Fibroblast of skin of left biceps (primary cell): ENCODE measurements around the gene FBXW8.

Experiments
- DNase-seq, 2 experiments: peaks; one replicate each; pipeline ENCODE4 v3.0.0-alpha.2; 2013; ENCODE audit warnings: low read depth in 2 of 2

The FBXW8 gene

DNA sequence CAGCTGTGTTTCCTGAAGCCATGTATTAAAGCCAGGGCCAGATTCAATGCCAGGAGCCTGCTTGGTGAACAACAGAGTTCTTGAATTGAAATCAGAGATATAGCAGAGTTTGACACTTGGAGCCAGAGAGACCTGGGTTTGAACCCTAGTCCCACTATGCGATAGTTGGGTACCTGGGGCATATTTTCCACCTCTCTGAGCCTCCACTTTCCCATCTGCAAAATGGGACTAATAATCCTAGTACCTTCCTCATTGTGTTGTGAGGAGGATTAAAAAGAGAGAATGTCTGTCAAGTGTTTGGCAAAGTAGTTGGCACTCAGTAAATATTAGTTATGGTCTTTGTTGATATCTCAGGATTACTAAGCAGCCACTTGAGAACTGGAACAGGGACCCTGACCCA is 23.5 kb upstream of the FBXW8 start:
- no peak for DNase-seq

DNA sequence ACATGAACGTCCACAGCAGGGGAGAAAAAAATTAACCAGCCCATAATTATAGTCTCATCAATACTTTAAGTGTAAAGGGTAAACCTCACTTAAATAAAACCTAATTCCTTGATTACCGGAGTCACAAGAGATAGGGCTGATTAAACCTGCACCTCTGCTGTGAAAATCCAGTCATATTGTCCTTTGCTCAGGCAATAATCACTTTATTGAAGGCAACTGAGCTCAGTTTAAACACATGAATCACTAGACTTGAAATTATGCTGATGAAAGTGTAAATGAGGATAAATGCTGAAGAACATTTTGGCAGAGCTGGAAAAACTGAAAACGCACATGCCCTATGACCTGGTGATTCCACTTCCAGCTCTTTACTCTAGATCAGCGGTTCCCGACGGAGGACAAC is 22.9 kb upstream of the FBXW8 start:
- no peak for DNase-seq

DNA sequence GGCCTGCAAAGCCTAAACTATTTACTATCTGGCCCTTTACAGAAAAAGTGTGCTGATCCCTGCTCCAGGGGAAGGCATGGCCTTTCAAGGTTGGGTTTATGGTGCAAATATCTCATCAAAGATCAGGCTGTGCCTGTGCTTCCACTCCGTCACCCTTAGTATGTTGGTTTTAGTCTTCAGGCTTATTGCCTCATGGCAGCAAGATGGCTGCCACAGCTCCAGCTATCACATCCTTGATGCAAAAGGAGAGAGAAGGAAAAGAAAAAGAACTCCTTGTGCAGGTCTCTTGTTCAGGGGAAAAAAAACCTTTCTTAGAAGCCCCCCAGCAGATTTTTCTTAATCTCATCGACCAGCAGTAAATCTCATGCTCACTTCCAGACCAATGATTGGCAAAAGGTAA is 20.4 kb upstream of the FBXW8 start:
- DNase-seq, result no peak

DNA sequence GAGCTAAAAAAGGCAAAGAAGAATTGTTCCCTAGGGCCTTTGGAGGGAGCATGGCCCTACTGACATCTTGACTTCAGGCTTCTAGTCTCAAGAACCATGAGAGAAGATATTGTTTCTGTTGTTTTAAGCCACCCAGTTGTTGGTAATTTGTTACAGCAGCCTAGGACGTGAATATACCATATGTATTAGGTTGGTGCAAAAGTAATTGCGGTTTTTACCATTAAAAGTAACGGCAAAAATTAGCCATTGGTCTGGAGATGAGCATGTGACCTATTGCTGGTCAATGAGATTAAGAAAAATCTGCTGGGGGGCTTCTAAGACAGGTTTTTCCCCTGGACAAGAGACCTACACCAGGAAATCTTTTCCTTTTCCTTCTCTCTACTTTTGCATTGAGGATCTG is 19.7 kb upstream of the FBXW8 start:
- no peak for DNase-seq

DNA sequence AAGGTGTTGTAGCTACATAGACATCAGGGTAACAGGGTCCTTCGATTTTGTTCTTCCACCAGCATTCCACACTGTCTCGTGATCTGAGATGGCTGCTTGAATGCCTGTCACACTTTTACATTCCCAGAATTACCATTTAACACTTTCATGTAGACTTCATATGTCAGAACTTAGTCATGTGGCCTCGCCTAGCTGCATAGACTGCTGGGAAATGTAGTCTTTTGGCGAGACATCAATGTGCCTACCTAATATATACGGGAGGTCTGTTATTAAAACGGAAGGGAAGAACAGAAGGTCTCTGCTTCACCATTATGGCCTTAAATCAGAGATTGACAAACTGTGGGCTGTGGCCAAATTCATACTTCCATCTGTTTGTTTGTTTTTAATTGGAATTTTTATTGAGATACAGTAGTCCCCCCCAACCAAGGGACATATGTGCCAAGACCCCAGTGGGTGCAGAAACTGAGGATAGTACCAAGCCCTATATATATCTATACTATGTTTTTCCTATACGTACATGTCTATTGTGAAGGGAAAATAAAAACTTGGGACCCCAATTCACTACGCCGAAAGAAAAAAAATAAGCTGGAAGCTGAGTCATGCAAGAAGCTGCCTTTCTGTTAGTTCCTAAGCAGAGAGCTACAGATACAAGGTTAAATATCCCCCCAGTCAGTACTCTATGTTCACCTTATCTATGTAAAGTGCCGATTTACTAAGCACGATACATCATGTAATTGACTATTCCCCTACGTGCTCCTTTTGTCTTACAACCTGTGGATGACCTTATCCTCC is 18.2 kb upstream of the FBXW8 start:
- no peak for DNase-seq

DNA sequence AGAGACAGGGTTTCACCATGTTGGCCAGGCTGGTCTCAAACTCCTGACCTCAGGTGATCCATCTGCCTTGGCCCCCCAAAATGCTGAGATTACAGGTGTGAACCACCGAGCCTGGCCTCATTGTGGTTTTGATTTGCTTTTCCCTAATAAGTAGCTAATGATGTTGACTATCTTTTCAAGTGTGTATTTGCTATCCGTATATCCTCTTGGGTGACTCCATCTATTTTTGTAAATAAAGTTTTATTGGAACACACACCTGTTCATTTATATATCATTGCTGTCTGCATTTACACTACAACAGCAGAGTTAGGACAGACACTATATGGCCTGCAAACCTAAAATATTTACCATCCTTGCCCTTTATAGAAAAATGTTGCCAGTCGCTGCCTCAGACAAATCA is 15.8 kb upstream of the FBXW8 start:
- DNase-seq, result no peak

DNA sequence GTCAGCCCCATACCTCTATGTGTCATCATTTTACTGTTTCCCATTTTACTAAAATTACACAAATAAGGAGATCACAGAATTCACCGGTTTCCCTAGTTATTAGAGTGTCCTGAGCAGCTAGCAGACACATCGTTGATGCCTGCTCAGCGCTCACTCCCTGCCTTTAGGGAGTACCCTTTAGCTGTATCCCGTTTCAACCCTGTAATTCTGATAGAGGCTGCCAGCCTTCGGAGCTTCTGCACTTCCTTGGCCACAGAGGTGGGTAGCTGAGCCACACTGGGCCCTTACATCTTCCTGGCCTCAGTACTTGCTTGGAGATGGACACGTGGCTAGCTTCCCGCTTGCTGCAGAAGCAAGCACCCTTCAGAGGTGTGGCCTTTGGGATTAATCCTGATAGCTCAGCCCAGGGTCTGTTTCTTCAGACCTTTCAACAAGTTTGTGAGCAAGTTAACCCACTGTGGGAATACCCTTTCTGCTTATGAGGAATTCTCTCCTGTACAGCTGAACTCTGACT is 14.3 kb upstream of the FBXW8 start:
- DNase-seq, result no peak

DNA sequence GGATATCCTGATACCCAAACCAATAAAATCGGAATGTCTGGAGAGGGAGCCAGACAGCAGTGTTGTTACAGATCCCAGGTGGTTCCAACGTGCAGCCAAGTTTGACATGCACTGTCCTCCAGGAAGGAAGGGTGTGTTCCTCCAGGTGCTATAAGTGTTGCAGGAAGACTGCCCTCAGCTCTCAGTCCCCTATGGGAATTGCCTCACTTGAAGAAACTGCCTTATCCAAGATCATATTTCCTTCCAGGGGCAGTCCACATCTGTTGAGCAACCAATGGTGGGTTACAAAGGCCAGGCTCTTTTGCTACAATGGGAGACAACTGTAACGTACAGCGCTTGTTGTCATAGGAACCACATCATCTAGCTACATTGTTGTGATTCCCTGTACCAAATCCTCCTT is 13.3 kb upstream of the FBXW8 start:
- no peak for DNase-seq

DNA sequence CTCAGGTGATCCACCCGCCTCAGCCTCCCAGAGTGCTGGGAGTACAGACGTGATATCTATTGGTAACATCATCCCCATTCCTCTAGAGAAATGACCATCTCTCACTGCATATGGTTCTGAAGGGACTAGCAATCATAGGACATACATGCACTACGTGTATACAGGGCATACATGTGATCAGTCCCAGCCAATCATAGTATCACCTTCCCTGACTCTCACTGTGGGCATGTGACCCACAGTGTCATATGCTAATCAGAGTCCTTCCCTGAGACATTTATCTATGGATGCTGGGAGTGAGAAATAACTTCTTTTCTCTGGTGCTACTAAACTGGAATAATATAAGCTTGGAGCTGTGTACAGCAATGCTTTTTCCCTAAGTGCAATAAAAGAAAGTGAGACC is 12.1 kb upstream of the FBXW8 start:
- DNase-seq, result no peak

DNA sequence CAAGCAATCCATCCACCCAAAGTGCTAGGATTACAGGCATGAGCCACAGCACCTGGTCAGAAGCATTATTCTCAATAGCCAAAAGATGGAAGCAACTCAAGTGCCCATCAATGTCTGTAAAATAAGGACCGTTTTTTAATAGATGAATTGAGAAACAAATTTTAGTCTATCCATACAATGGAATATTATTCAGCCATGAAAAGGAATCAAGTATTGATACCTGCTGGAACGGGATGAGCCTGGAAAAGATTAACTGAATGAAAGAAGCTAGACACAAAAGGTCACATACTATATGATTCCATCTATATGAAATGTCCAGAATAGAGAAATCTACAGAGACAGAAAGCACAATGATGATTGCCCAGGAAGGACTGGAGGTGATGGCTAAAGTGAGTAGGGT is 9.1 kb upstream of the FBXW8 start:
- DNase-seq, result no peak

DNA sequence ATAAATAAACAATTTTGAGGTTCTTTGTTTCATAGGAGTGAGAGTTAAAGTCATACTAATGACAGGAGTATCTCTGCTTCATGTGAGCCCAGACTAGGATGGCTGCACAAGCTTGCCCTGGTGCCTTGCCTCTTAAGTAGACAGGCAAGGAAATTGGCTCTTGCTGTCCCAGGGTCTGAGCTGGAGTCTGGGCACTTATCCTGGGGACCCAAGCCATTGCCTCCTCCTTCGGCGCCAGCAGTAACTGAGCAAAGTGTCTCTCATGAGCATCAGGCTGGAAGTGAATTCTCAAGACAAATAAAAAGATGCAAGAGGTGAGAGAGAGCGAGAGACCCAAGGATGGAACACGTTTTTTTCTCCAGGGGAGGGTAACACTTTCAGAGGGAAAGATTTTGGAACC is 6.9 kb upstream of the FBXW8 start:
- no peak for DNase-seq

DNA sequence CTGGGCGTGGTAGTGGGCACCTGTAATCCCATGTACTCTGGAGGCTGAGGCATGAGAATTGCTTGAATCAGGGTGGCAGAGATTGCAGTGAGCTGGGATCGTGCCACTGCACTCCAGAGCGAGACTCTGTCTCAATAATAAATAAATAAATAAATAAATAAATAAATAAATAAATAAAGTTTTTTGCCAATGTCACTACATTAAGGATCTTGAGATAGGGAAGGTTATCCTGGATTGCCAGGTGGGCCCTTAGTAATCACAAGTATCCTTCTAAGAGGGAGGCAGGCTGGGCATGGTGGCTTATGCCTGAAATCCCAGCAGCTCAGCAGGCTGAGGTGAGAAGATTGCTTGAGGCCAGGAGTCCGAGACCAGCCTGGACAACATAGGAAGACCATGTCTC is 4.5 kb upstream of the FBXW8 start:
- no peak for DNase-seq

DNA sequence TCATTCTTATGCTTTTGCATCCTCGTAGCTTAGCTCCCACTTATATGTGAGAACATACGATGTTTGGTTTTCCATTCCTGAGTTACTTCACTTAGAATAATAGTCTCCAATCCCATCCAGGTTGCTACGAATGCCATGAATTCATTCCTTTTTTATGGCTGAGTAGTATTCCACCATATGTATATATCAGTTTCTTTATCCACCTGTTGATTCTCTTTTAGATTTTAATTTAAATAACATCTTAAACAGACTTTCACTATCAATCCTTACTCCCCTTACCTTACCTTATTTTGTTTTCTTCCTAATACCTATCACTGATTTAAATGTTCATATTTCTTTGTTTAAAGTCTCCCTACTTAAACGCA is 488 bp upstream of the FBXW8 start:
- DNase-seq, result no peak

DNA sequence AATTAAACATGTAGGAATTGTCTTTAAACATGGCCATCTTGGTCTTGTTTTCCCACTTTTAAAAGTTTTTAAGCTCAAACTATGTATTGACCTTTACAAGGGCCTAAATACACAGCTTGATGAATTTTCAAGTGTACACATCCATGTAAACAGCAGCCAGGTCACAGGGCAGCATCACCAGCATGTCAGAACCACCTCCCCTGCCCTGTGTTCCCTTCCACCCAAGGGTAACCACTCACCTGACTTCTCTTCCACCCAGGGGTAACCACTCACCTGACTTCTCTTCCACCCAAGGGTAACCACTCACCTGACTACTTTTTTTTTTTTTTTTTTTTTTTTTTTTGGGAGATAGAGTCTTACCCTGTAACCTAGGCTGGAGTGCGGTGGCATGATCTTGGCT is 4.6 kb downstream of the FBXW8 start:
- no peak for DNase-seq

DNA sequence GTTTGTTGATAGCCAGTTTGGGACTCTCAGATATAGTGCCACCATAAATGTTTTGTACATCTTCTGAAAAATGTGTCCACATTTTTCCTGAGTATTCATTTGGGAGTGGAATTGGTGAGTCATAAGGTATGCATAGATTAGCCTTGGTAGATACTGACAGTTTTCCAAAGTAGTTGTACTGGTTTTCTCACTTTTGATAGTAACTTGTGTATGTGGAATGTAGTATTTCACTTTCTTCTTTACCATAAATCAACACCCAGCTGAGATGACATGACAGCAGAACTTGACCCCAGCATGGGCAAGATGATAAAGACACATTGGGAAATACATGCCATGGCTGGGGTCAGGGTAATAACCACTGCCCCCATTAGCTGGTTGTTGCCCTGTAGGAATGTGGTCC is 5.4 kb downstream of the FBXW8 start:
- no peak for DNase-seq

DNA sequence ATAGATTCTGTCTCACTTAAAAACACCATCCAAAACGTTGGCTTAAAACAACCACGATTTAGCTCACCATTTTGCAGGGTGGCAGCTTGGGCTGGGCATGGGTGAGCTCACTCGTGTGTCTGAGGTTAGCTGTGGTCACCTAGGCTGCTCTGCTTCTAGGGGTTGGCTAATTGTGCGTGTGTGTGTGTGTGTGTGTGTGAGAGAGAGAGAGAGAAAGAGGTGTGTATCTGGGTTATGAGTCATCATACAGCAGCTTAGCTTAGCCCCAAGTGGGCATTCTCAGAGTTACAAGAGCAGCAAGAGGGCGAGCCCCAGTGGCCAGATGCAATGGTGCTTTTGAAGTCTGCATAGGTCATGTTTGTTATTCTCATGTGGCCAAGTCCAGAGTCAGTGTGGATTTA is 6.0 kb downstream of the FBXW8 start:
- DNase-seq, result no peak

DNA sequence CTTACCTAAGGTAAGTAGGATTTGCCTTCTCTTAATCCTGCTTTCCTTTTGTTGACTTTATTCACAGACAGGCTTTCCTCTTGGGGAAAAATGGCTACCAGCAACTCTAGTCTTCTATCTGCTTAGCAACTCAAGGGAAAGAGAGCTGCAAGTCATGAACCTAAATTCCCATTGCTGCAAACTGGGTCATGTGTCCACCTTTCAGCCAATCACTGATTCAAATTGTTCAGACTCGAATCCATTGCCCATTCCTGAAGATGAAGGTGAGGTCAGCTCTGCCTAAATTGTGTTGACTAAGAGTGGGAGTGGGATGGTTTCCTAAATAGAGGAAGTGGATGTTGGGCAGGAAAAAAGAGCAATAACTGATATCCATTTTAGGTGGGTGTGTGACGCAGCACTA is 7.7 kb downstream of the FBXW8 start:
- no peak for DNase-seq

DNA sequence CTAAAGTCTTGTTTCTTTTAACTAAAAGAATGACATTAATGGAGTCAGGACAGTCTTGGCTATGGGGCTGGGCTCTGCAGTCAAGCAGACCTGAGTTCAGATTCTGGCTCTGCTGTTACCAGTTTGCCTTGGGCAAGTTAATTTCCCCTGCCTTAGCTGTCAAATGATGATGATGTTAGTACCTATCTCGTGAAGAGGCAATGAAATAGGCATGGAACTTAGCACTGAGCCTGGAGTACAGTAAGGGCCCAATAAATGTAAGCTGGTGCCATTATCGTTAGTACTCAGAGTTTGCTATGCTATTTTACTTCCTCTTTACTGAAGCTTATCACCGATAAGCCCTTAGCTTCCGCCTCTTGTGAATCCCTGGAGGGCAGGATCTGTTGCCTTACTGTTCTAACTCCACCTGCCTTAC is 8.5 kb downstream of the FBXW8 start:
- DNase-seq, result no peak

DNA sequence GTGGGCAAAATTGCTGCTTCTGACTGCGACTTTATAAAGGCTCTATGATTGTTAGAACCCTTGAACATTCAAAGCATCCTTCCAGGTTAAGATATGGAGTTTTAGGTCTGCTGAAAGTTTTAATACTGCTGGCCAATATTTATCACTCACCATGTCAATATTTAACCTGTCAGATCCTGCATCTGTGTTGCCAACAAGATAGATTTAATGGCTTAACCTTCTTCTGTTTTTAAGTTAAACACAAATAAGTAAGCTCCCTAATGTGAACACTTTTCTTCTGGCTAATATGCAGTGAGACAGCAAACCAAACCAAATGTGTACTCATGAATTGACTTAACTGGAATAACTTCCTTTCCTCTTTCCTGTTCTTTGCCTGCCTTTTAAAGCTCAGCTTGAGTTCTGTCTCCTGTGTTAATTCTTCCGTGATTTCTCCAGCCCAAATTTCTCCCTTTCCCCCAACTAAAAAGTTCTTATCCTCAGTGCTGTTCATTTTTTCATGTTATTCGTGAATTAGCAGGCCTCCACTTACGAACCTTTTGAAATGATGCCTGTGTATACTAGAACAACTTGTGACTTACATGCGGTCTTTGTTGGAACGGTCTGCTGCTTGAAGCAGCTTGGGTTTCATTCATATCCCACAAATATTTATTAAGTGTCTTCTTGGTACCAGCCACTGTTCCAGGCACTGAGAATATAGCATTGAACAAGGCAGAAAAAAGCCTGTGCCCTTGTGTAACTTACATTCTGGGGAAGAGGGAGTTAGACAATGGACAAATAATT is 9.1 kb downstream of the FBXW8 start:
- no peak for DNase-seq

DNA sequence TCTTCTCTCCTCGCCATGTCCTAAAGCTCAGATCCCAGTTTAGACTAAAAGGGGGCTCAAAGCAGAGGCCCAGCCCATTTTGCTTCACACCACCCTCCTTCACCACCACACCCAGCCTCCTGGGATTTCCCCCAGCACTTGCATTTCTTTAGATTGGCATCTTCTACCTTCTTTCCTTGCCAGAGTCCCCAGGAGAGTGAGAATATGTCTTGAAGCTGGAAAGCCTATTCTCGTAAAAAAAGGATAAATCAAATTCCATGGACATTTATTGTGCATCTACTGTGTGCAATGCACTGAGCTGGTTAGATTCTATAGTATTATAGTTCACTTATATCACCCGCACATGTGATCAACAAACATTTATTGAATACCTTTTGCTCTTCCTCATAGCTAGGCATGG is 10.2 kb downstream of the FBXW8 start:
- no peak for DNase-seq

DNA sequence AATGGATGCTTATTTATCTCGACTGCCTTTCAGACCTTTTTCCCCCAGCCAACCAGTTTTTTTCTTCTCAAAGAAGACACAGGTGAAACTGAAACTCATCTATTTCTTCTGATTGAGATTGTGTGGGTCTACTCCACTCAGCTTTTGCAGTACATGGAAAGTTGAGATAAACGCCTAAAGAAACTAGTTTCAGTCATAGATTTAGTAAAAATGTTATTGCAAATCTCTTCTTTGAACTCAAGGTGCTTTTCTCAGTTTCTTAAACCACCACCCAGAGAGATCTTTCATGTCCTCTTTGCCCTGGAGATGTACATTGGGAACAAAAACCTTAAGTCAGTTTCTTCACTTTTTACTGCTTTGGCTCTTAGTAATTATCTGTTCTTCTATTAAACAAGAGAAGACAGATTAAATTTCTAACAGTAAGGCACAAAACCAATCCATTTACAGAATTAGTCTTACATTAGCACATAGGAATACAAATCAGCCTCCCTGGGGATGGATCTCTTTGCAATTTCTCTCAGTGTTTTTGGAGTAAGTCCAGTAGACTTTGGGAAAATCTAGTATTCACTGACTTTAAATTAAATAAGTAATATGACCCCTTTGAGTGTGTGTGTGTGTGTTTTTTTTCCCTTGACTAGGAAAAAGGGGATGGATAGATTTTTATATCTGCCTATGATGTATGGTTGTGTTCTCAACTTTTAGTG is 11.6 kb downstream of the FBXW8 start:
- DNase-seq, result peak; percentile 32 to 44

DNA sequence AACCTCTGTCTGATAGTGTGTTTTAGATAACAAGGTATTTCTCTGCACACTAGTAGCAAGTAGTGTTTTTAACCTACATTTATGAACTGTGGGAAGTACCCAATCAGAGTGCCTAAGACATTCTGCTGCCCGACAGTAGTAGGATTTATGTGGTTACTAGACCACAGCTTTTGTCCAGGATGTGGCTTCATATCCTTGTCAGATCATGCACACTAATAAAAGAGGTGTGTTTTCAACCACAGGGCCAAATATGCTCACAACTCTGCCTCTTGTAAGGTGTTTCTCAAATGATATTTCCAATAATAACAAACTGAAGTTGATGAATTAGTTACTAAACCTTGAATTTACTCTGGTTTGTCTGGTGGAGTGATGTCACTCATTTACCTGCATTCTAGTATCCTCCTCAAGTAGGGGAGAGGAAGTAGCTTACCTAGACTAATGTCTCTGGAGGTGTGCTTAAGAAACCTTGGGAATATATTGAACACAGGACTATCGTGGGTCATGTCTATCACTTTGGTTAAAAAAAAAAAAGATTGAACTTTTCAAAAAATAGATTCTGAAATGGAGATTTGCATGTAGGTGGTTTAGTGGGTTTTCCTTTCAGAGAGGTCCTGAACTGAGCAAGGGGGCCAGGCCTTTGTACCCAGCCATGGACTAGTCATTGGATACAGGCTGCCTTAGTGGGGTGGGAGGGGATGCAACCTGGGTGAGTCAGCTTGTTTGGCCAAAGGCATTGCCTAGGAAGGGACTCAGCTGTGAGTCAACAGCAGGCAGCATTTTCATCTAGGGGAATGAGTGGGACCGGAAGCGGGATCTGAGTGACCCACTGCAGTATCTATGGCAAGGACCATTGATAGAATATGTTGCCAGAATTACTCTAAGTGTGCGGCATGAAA is 14.1 kb downstream of the FBXW8 start:
- DNase-seq, result no peak
